Endometrial microvascular endothelial cells (primary cell): Measurements from ENCODE around the gene BCL2L12. TPM values are rescaled to one million over a fixed set of nuclear protein-coding genes. Genes with fewer than 3 reads are reported as not detected.

Source experiments
- in situ Hi-C: cut with HindIII; loops from 2 replicates; pipeline ENCODE4 v1.10.0; 2017; ENCODE audit warnings: low sequenced_read_pairs, low pct_unique_long_range_greater_than_20kb; ENCODE audit errors: inconsistent ontology term
- total RNA-seq: library from RNA; depleted of rRNA; stranded (reverse); fragments of >200 nt; gene quantifications from one replicate; pipeline ENCODE4 v1.2.3, GENCODE V29; 2015; ENCODE audit errors: inconsistent ontology term

Gene BCL2L12
- total RNA-seq, 1 donor from 2014 or later = 51.6 TPM

- in situ Hi-C loops = no loop called here
These were observed 15.0 kb downstream of the BCL2L12 start for GRCh38 chr19:49680421-49681351.

GRCh38 chr19:49681830-49682229, 16.1 kb downstream of the BCL2L12 start:
- in situ Hi-C loops = no loop called here

- in situ Hi-C loops = no loop called here
These were observed 16.5 kb downstream of the BCL2L12 start for GRCh38 chr19:49682274-49682673.

DNA sequence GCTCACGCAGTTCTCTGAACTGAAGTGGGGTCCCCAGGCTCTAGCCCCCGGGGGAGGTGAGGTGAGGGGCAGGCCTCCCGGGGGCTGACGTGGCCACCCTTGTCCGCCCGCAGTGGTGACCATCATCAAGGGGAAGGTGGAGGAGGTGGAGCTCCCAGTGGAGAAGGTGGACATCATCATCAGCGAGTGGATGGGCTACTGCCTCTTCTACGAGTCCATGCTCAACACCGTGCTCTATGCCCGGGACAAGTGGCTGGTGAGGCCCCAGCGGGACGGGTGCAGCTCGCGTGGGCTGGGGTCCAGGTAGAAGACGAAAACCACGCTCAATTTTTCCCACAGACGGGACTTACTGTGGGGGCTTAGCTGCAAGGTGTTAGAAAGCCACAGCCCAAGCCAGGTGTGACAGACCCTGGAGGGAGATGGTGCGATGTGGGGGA, 18.1 kb downstream of the BCL2L12 start:
- in situ Hi-C loops = no loop called here

- in situ Hi-C loops = no loop called here
These were observed 18.7 kb downstream of the BCL2L12 start for GRCh38 chr19:49684251-49684982.

- in situ Hi-C loops = no loop called here
These were observed 19.3 kb downstream of the BCL2L12 start for GRCh38 chr19:49684983-49685553.

DNA sequence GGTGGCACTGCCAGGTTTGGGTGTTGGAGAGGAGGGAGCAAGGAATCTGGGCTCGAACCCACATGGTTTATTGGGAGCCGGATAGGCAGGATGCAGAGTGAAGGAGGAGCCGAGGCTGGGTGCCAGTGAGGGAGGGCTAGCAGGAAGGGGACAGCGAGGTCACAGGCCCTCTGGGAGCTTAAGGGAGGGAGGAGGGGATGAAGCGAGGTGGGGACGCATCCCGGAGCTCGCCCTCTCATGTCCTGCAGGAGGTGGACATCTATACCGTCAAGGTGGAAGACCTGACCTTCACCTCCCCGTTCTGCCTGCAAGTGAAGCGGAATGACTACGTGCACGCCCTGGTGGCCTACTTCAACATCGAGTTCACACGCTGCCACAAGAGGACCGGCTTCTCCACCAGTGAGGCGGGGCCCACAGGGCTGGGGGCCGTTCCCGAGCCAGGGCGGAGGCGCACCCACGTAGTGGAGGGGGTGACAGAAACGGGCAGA, 20.2 kb downstream of the BCL2L12 start:
- in situ Hi-C loops = no loop called here

GRCh38 chr19:49686503-49687088, 20.9 kb downstream of the BCL2L12 start:
- in situ Hi-C loops = no loop called here

- in situ Hi-C loops = no loop called here
These were observed 21.4 kb downstream of the BCL2L12 start for GRCh38 chr19:49687150-49687549.

DNA sequence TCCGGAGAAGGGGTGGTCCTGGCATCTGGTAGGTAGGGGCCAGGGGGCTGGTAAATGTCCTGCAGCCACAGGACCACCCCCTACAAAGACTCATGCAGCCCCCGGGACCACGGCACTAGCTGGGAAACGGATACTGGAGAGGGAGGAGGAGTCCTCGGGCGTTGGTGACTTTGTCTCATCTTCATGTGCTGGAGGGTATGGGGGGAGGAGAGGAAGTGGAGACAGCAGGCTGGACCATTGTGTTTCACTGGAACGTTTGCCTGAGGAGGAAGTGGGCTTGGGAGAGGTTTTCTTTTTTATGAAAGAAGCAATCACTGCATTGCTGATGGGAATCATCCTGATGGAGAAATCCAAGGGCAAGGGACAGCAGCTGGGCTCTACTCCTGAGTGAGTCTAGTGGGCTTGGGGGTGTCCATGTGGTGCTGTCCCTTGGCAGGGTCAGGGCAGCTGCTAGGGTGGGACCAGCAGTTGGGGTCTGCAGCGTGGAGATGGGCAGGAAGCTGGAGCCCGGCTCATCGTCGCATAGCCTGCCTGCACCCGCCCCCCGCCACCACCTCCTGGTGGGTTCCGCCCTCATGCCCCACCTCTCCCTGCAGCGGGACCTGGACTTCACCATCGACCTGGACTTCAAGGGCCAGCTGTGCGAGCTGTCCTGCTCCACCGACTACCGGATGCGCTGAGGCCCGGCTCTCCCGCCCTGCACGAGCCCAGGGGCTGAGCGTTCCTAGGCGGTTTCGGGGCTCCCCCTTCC, 22.0 kb downstream of the BCL2L12 start:
- in situ Hi-C loops = no loop called here

- in situ Hi-C loops = no loop called here
These were observed 22.9 kb downstream of the BCL2L12 start for GRCh38 chr19:49688531-49689132.

DNA sequence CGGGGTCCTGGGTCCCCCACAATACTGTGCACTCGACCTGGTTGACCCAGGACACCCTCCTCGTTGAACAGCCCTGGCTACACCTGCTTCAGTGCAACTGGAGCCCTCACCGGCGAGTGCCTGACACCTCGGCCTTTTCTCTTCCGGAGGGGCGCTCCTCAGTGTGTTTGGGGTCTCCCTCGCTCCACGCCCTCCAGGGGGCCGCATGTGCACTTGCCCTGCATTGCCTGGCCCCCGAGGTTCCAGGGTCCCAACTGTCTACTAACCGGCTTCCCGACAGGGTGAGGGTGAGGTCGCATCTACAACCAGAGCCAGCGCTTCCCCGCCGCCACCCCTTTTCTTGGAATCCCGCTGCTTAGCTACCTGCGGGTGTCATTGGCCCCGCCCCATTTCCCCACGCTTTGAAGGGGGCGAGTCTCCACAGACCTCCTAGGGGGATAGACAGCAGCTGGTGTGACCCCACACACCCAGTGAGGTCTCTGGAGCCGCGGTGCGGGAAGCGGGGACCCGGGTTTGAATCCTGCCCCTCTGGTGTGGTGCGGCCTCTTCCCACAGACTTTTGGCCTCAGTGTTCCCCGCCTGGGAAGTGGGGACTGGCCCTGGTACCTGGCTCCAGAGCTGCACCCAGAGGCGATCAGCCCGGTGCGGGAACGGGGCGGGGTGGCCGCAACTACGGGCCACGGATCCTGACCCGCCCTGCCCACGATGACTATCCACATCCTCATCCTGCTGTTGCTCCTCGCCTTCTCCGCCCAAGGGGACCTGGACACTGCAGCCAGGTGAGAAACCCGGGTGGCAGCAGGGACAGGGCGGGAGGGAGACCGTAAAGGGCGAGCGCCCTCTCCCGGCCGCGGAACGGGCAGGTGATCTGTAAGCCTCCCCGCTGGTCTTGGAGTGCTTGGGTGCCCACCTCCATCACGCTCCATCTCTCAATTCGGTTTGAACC, 23.7 kb downstream of the BCL2L12 start, which contains the start of gene ADM5:
TSS of gene ADM5 (plus strand) at position 462 of the 946 bp plus-strand sequence. CDS start at position 706, 244 bp downstream.
- in situ Hi-C loops = no loop called here

GRCh38 chr19:49690079-49690655, 24.4 kb downstream of the BCL2L12 start:
- in situ Hi-C loops = no loop called here

GRCh38 chr19:49690656-49691242, 25.0 kb downstream of the BCL2L12 start, which contains the start of gene CPT1C:
CPT1C (plus strand) TSS chr19:49691116; CDS start chr19:49692253, 1,137 bp downstream.
- in situ Hi-C loops = no loop called here

- in situ Hi-C loops = no loop called here
These were observed 25.8 kb downstream of the BCL2L12 start for GRCh38 chr19:49691243-49692146.
